GM18526 (cell line): ENCODE results near the gene EPHB6.

Experiments
- POLR2A ChIP-seq: IDR thresholded peaks from 3 replicates; pipeline ENCODE4 v1.6.1; 2011; ENCODE audit not compliant: insufficient read length; ENCODE audit errors: extremely low read depth

EPHB6 gene

DNA sequence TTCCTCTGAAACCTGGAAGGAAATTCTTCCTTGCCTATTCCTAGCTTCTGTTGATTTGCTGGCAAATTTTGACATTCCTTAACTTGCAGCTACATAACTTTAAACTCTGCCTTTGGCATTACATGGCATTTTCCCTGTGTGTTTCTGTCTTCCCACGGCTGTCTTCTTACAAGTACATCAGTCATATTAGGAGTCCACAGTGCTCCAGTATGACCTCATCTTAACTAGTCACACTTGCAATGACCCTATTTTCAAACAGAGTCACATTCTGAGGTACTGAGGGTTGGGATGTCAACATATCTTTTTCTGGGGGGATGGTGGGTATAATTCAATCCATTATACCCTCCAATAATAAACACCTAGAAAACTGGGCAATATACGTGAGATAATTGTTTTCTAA lies 37.4 kb upstream of the EPHB6 start:
- no peak for TF ChIP-seq POLR2A

DNA sequence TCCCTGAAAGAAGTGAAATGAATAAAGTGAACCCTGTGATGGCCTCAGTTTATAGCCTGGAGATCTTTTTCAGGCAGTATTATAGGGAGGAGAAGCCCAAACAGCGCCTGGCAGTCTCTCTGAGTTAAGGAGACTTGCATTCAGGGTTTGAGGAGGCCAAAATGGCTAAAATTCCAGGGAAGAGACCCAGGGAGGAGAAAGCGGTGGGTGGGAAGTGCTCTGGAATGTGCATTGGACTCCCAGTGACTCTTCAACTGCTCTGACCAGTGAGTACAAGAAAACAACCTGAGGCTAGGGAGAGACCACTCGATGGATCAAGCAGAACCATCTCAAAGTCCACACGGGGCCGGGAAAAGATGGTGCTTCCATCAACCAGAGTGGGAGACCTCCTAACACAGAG lies 35.3 kb upstream of the EPHB6 start:
- no peak for TF ChIP-seq POLR2A

- no peak for TF ChIP-seq POLR2A
Observed at GRCh38 chr7:142822714-142823113, 32.2 kb upstream of the EPHB6 start.

DNA sequence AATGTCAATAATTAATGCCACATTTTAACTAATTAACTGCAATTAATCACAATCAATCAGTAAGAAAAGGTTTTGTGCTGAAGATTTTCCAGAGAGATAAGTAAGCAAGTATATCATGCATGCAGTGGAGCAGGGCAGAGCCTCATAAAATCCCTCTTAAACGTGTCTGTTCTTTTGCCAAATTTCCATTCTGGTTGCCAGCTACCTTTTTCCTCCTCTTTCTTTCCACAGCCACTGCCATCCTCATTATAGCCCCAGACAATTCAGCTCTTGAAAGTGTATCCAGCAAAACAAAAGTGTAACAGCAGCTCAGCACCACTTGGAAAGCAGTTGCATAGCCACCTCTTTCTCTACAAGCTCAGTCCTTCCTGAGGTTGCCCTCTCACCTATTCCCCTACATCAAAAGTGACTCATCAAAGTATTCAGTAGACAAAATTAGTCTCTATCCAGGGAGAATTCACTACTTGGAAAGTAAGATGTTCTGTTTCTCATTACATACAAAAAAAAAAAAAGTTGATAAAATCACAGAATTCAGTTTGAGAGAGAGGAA lies 26.9 kb upstream of the EPHB6 start:
- TF ChIP-seq POLR2A: no peak

DNA sequence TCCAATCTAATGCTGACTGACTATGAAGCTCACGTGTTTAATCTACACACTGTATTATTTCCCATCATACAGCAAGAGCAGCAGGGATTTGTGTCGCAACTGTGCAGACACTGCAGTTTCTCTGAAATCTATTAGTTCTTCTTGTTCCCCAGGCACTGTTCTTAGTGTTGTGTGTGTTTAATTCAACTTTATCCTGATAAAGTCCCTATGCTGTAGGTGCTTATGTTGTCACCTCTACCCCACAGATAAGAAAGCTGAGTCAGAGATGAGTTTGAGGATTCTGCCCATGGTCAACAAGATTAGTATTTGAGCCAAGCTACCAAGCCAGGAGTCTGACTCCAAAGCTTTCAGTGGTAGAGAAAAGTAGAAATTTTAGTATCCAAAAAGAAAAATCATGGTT lies 22.5 kb upstream of the EPHB6 start:
- no peak for TF ChIP-seq POLR2A

- TF ChIP-seq POLR2A: no peak
Observed at GRCh38 chr7:142833174-142834048, 21.5 kb upstream of the EPHB6 start.

DNA sequence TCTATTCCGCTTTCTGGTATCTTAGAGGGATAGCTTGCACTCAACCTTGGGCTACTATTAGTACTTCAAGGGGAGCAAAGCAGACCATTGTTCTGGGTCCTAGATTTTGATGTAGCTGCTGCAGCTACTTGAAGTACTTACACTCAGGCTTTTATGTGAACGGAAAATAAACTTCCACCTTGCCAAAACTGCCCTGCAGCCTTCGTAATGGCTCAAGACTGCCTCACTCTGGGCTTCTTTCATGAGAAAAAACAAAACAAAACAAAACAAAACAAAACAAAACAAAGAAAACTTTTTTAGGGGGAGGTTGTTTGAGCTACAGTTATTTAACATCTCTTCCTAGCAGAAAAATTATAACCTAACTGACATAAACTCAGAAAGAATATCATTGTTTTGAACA lies 19.4 kb upstream of the EPHB6 start:
- no peak for TF ChIP-seq POLR2A

DNA sequence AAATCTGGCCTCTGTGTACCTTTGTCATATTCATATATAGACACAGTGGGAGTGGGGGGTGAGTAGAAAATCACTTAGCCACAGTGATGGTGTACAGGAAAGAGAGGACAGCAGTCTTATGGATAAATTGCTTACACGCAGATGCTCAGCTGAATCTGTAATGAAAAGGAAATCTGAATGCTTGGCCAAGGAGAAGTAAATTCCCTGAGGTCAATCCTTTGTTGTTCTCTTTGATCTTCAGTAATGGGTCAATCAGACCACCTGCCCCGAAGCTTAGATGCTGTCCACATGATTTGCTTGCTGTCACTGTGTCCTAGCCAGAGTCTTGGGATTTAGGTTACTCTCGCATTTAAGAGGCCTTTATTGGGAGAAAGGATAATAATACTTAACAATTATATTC lies 18.4 kb upstream of the EPHB6 start:
- no peak for TF ChIP-seq POLR2A

- TF ChIP-seq POLR2A: no peak
Observed at GRCh38 chr7:142838461-142839213, 16.2 kb upstream of the EPHB6 start.

DNA sequence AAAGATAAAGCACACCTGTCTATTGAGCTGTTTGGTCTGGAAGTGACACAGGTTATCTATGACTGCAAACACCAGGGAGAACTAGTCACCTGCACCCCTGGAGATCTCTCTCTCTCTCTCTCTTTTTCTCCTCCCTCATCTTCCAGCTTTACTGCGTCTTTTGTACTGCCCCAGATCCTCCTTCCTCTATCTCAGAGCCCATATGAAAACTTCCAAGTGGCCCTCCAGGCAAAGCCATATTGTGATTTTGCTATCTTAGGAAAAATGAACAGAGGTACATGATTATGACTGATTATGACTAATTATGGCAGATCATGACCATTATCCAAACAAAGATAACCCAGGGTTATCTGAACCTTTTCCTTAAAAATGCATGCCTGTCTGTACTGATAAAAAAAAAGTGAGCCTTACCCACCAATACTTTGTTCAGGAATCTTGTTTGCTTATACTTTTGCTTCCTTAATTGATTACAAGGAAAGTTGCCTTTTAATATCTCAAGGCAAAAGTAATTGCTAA lies 12.6 kb upstream of the EPHB6 start:
- no peak for TF ChIP-seq POLR2A

DNA sequence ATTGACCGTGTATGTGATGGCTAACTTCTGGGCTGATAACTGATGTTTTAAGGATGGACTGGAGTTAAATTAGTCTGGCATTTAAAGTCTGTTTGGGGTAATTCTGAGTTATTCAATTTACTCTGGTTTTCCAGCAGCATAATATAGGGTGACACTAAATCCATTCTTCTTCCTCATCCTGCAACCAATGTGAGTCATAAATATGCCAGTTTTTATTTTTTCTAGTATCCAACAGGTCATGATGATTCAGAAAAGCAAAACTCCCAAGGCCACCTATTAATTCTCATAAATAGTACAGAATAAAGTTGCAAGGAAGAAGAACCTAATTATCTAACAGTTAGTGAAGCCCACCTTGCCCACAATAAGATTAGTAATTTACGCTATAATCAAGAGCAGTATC lies 7.5 kb upstream of the EPHB6 start:
- no peak for TF ChIP-seq POLR2A

GRCh38 chr7:142851269-142851668 lies 3.6 kb upstream of the EPHB6 start:
- no peak for TF ChIP-seq POLR2A

GRCh38 chr7:142851919-142852318 lies 3.0 kb upstream of the EPHB6 start:
- TF ChIP-seq POLR2A: no peak

- TF ChIP-seq POLR2A: no peak
Observed at GRCh38 chr7:142853739-142854371, 1.0 kb upstream of the EPHB6 start.

GRCh38 chr7:142855114-142855743 lies 353 bp downstream of the EPHB6 start:
- TF ChIP-seq POLR2A: no peak
